GM21786 (cell line): ENCODE data around the gene PDE6A.

ENCODE experiments used
- ATAC-seq: cut with Tn5 transposase; IDR thresholded peaks from one replicate; pipeline ENCODE4 v1.9.1; 2021; ENCODE audit not compliant: unreplicated experiment

PDE6A gene

GRCh38 chr5:149822301-149822700 lies 122.3 kb downstream of the PDE6A start:
- no peak for ATAC-seq

DNA sequence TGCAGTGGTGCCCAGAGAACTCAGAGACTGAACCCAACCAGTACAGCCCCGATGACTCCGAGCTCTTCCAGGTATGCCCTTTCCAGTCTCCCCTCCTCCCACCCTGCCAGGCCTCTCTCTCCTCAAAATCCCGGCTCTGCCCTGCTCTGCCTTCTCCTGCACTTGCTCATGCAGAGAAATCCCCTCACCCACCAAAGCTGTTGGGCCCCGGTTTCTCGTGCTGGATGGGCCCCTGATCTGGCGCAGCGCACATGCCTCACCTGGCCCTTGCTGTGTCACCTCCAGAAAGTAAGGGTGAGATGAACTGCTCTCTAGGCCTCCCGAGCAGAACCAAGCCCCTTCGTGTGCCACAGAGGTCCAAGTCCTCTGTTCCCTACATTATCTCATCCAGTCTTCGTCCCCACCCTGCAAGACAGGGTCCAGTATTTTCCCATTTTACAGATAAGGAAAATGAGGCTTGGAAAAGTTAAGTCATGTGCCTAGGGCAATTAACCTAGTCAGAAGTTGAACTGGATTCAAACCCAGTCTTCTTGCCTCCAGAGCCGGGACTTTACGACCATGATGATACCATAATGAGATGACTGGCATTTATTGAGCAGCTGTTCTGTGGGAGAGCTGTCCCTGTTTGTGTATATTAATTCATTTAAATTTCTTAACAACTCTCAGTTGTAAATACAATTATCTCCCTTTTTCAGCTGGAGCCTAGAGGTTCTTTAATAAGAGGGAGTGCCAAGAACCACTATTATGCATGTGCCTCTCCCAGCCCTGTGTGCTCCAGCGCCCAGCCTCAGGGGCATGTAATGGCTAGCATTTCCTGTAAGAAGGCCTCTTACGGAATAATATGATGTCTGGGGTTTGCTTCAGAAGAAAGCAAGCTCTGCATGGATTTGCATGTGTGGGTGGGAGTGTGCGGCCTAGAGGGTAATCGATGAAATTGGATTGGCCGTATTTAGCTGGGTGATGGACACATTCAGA lies 123.8 kb downstream of the PDE6A start:
- no peak for ATAC-seq

DNA sequence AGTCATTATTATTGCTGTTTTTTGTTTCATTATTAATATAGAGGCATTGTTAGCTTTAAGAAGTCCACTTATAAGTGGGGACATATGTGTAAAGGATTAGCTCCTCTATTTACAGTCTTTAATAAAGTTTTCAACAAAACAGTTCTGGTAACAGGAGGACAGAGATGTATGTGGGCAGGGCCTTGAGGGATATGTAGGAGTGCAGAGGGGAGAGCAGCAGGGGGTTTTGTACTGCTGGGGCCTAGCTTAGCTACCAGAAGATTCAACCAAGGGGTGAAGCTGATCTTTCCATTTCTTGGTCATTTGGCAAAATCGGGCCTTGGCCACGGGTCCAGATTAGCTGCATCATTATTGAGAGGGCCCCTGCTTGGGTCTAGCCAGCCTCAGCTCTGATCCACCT lies 124.6 kb downstream of the PDE6A start:
- no peak for ATAC-seq

DNA sequence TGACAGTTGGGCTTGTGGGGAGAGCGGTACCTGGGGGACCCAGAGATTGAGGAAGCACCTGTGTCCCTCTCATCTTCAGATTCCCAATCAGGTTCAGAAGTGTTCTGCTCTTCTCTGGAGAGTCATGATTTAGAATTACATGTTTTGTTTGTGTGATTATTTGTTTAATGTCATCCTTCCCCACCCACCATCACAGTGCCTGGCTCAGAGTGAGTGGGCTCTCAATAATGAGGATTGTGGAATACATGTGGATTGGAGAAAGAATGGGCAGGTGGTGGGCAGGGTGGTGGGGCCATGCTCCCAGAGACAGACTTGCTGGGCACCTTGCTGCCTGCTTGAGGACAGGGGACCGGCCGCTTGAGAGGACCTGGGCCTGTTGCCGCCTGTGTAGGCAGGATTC lies 126.5 kb downstream of the PDE6A start:
- ATAC-seq = no peak

- ATAC-seq = no peak
These were observed 127.0 kb downstream of the PDE6A start for GRCh38 chr5:149817539-149818060.

- ATAC-seq = no peak
These were observed 127.9 kb downstream of the PDE6A start for GRCh38 chr5:149816661-149817060.

DNA sequence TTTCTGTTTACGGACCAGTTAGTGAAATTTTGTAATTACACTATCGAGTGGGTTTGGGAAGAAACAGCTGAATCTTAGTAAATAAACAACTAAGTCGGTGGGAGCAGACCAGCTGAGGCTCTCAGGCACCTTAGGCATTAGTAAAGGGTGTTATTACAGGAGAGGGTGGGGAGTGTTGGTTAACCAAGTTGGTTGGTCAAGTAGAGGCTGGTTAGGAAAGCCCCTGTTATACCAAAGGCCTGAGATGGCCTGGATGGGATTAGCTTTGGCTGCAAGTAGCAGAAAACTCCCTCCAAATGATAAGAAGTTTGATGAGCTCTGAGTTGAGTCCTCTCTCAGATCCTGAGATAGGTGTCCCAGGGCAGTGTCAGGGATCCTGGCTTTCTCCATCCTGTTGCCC lies 133.1 kb downstream of the PDE6A start:
- ATAC-seq = no peak

- no peak for ATAC-seq
These were observed 133.7 kb downstream of the PDE6A start for GRCh38 chr5:149810856-149811255.

GRCh38 chr5:149809931-149810691 lies 134.5 kb downstream of the PDE6A start:
- ATAC-seq = no peak

GRCh38 chr5:149808264-149808982 lies 136.2 kb downstream of the PDE6A start:
- no peak for ATAC-seq
